Suprapubic skin (tissue), 4 donors: ENCODE data around the gene ZRANB2. TPM values are rescaled to one million over a fixed set of nuclear protein-coding genes. Genes with fewer than 3 reads are reported as not detected.

Experiments
- DNase-seq, 2 donors: peaks; one replicate each; pipeline ENCODE4 v3.0.0-alpha.2; 2019; ENCODE audit warnings: low spot score in 2 of 2
- H3K27ac ChIP-seq: fragments of 200-600 bp; sonication (generic); one replicate; pipeline ENCODE4 v1.5.1; 2019
- H3K27me3 ChIP-seq: fragments of 200-600 bp; sonication (generic); one replicate; pipeline ENCODE4 v1.5.1; 2019
- H3K36me3 ChIP-seq: fragments of 200-600 bp; sonication (generic); one replicate; pipeline ENCODE4 v1.5.1; 2019
- H3K4me1 ChIP-seq: fragments of 200-600 bp; sonication (generic); one replicate; pipeline ENCODE4 v1.5.1; 2019
- H3K4me3 ChIP-seq: fragments of 200-600 bp; sonication (generic); one replicate; pipeline ENCODE4 v1.5.1; 2019; ENCODE audit warnings: mild to moderate bottlenecking
- H3K9me3 ChIP-seq: fragments of 200-600 bp; sonication (generic); one replicate; pipeline ENCODE4 v1.5.1; 2019
- EP300 ChIP-seq: sonication (generic); formaldehyde crosslinking; IDR thresholded peaks from one replicate; pipeline ENCODE4 v1.6.1; 2017; ENCODE audit warnings: antibody characterized with exemption
- POLR2A ChIP-seq, 2 donors: fragments of 450-650 bp; IDR thresholded peaks; one replicate each; pipeline ENCODE4 v1.6.1; 2017; ENCODE audit warnings: antibody characterized with exemption in 2 of 2, mild to moderate bottlenecking in 2 of 2, moderate library complexity in 2 of 2
- POLR2AphosphoS5 ChIP-seq, 3 donors: sonication (generic); formaldehyde crosslinking; IDR thresholded peaks; one replicate each; pipeline ENCODE4 v1.6.1; 2017; ENCODE audit warnings: antibody characterized with exemption in 3 of 3
- WGBS: methylation state at CpG from one replicate; pipeline ENCODE4 v1.1.5; 2018; 5-methylcytosine and 5-hydroxymethylcytosine counted together
- total RNA-seq, 4 donors: library from RNA; depleted of rRNA; stranded (reverse); fragments of >200 nt; gene quantifications; one replicate each; pipeline ENCODE4 v1.1.0, GENCODE V29; 2016
- TF ChIP-seq, protein P1 (sequence below), 2 donors: fragments of 200-600 bp in 1 of 2; fragments of 450-650 bp in 1 of 2; sonication (generic) in 1 of 2; IDR thresholded peaks; one replicate each; pipeline ENCODE4 v1.5.1; 2016 to 2019; ENCODE audit warnings: antibody characterized with exemption in 2 of 2, mild to moderate bottlenecking in 1 of 2, moderate library complexity in 1 of 2

ZRANB2 gene
- total RNA-seq, 4 donors from 2014 or later, result 37.4 to 164 (median 49.0) TPM

DNA sequence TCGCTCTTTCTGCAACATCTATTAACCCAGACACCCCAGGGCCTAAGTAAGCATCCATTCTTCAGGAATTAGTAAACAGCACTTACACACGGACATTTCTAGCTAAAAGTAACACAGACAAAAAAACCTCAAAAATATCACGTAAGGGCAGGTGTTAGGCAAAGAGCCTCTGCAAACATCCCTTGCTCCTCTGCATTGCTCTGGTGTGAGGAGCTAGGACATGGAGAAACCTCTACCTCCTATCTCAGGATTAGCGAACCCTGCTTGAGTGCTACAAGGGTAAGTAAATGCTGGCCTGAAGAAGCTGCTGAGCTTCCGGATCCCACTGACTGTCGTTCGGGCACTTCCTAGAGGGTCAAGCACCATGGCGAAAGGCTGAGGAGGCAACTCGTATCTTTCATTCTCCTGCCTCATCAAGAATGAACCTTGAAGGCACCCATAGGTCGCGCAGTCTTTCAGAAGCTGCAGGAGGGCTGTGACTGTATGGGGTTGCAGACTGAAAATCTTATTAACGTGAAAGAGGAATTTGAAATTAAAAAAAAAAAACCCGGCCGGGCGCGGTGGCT, 35.3 kb downstream of the ZRANB2 start:
- TF ChIP-seq POLR2AphosphoS5 (IDR thresholded peaks at IDR 0.05) (no peak), EP300 (no peak), POLR2A (IDR thresholded peaks at IDR 0.05) (no peak)
- 91% methylated on average over 16 of the region's 16 CpGs for WGBS
- Histone ChIP-seq H3K36me3 (no peaks in the 10 kb centered on the region), H3K27me3 (peaks cover 17% of the 10 kb centered on the region), H3K4me3 (peak overlapping the region; percentile 35), H3K4me1 (peaks cover 34% of the 10 kb centered on the region), H3K9me3 (no peaks in the 10 kb centered on the region), H3K27ac (no peak overlapping the region)
- no peak for DNase-seq

DNA sequence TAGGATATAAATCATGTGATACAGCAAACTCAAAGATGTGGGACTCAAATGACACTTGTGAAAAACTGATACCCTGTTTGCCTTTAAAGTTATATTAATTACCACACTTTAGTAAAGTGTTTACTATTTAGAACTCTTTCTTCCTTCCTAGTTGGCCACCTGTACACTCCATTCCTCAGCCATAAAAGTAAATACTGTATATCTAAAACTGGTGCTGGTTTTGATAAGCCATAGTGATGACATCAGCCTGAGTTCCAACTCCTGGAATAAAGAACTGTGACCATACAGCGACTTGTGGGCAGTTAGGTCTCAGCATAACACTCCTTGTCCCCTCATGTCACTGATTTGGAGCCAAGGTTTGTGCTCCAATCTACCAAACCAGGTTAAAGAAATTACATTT, 36.0 kb downstream of the ZRANB2 start:
- Histone ChIP-seq H3K4me3 (no peak overlapping the region), H3K27me3 (peaks cover 17% of the 10 kb centered on the region), H3K27ac (no peak overlapping the region), H3K36me3 (no peaks in the 10 kb centered on the region), H3K4me1 (peaks cover 33% of the 10 kb centered on the region), H3K9me3 (no peaks in the 10 kb centered on the region)
- WGBS, result 86% methylated on average over 1 of the region's 1 CpG
- DNase-seq, result no peak
- TF ChIP-seq, protein P1, sequence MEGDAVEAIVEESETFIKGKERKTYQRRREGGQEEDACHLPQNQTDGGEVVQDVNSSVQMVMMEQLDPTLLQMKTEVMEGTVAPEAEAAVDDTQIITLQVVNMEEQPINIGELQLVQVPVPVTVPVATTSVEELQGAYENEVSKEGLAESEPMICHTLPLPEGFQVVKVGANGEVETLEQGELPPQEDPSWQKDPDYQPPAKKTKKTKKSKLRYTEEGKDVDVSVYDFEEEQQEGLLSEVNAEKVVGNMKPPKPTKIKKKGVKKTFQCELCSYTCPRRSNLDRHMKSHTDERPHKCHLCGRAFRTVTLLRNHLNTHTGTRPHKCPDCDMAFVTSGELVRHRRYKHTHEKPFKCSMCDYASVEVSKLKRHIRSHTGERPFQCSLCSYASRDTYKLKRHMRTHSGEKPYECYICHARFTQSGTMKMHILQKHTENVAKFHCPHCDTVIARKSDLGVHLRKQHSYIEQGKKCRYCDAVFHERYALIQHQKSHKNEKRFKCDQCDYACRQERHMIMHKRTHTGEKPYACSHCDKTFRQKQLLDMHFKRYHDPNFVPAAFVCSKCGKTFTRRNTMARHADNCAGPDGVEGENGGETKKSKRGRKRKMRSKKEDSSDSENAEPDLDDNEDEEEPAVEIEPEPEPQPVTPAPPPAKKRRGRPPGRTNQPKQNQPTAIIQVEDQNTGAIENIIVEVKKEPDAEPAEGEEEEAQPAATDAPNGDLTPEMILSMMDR (IDR thresholded peaks at IDR 0.05), result no peak
- no peak for TF ChIP-seq POLR2AphosphoS5 (IDR thresholded peaks at IDR 0.05)
- no peak for TF ChIP-seq POLR2A (IDR thresholded peaks at IDR 0.05)
- no peak for TF ChIP-seq EP300

DNA sequence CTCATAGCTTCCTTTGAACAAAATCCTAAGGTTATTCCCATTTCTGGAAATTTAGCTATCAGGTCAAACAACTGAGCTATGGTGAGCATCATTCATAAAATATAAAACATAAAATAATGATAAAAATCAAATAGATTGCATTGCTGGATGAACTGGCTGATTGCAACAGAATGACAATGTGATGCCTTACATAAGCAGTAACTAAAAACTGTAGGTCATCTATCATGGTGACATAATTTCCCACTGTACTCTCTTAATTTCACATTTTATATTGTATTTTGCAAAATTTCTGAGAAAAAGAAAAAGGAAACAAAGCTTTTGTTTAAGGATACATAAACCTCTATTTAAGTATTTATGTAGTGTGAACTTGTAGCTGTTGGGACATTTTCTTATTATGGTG, 37.8 kb downstream of the ZRANB2 start:
- Histone ChIP-seq H3K4me1 (peaks cover 28% of the 10 kb centered on the region), H3K4me3 (no peak overlapping the region), H3K36me3 (no peaks in the 10 kb centered on the region), H3K9me3 (no peaks in the 10 kb centered on the region), H3K27ac (no peak overlapping the region), H3K27me3 (peaks cover 17% of the 10 kb centered on the region)
- TF ChIP-seq, protein P1 (IDR thresholded peaks at IDR 0.05), result no peak
- TF ChIP-seq POLR2A (IDR thresholded peaks at IDR 0.05), result no peak
- TF ChIP-seq EP300, result no peak
- TF ChIP-seq POLR2AphosphoS5 (IDR thresholded peaks at IDR 0.05), result no peak
- no peak for DNase-seq

DNA sequence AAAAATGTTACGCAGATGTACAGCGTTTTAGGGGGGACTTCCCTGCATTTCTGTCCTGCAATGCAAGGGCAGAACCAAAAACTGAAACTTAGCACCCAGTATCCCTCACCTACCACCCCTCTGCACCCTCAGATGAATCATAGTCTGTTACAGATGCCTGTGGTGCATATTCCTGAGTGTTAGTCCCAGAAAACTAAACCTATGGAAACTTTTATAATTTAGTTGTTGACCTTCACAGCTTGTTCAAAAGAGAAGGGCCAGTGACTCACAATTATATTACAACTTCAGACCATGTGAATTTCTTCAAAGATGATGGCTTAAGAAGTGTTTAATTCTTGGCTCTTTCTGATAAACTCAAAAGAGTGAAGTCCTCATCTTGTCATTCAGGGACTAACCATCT, 39.0 kb downstream of the ZRANB2 start:
- 63% methylated on average over 2 of the region's 2 CpGs for WGBS
- peaks cover 5% of the 10 kb centered on the region for H3K27me3 ChIP-seq
- H3K36me3 ChIP-seq, result no peaks in the 10 kb centered on the region
- H3K27ac ChIP-seq, result no peak overlapping the region
- H3K4me3 ChIP-seq, result no peak overlapping the region
- no peak for TF ChIP-seq EP300
- no peak for TF ChIP-seq POLR2A (IDR thresholded peaks at IDR 0.05)
- TF ChIP-seq, protein P1 (IDR thresholded peaks at IDR 0.05), result no peak
- TF ChIP-seq POLR2AphosphoS5 (IDR thresholded peaks at IDR 0.05), result no peak
- H3K4me1 ChIP-seq, result peaks cover 15% of the 10 kb centered on the region
- no peak for DNase-seq
- H3K9me3 ChIP-seq, result no peaks in the 10 kb centered on the region

DNA sequence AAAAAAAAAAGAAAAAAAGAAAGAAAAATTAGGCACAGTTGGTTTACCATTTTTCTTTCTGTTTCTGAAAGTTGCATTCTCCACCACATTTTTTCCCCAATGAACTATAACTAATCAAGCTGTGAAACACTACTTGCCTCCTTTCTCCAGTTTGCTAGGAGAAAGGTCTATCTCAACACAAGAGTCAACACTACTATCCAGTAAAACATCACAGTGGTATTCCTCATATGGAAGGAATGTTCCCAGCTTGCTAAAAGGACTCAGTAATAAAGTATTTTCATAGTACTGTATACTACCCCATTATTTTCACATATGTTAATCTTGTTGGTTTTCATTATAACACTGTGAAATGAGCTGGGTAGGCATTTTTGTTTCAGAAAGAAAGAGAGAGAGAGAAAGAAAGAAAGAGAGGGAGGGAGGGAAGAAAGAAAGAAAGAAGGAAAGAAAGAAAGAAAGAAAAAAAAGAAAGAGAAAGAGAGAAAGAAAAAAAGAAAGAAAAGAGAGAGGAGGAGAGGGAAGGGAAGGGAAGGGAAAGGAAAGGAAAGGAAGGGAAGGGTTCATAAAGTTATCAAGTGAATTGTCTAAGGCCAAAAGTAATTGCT, 41.1 kb downstream of the ZRANB2 start:
- no peak overlapping the region for H3K27ac ChIP-seq
- H3K9me3 ChIP-seq, result no peaks in the 10 kb centered on the region
- H3K4me3 ChIP-seq, result no peak overlapping the region
- H3K4me1 ChIP-seq, result peaks cover 5% of the 10 kb centered on the region
- no peak for TF ChIP-seq POLR2A (IDR thresholded peaks at IDR 0.05)
- no peak for TF ChIP-seq EP300
- TF ChIP-seq POLR2AphosphoS5 (IDR thresholded peaks at IDR 0.05), result no peak
- TF ChIP-seq, protein P1 (IDR thresholded peaks at IDR 0.05), result no peak
- H3K36me3 ChIP-seq, result no peaks in the 10 kb centered on the region
- no peak for DNase-seq
- no peaks in the 10 kb centered on the region for H3K27me3 ChIP-seq

DNA sequence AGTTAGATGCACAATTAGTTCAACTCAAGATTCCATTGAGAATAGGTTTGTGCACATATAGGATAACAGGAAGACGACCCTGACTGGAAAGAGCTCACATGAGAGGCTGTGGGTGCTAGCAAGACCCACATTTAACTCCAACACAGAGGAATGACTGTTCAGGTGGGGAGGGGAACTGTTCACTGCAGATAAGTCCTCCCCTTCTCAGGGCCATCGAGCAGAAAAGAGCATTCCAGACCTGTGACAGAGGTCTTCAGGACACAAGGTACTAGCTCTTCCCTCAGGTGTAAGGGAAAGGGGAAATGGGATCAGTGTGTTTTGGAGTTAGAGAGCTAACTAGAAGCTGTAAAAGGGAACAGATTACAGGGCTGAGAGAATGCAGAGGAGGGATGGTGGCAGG, 41.9 kb downstream of the ZRANB2 start:
- no peak overlapping the region for H3K4me3 ChIP-seq
- no peaks in the 10 kb centered on the region for H3K36me3 ChIP-seq
- H3K27ac ChIP-seq, result no peak overlapping the region
- H3K27me3 ChIP-seq, result no peaks in the 10 kb centered on the region
- peaks cover 5% of the 10 kb centered on the region for H3K4me1 ChIP-seq
- no peaks in the 10 kb centered on the region for H3K9me3 ChIP-seq
- WGBS, result 69% methylated on average over 2 of the region's 2 CpGs
- no peak for DNase-seq
- TF ChIP-seq, protein P1 (IDR thresholded peaks at IDR 0.05), result no peak
- TF ChIP-seq EP300, result no peak
- TF ChIP-seq POLR2AphosphoS5 (IDR thresholded peaks at IDR 0.05), result no peak
- no peak for TF ChIP-seq POLR2A (IDR thresholded peaks at IDR 0.05)
